Upper lobe of right lung (tissue), 1 donor: ENCODE results near the gene SEC23A. TPM values are rescaled to one million over a fixed set of nuclear protein-coding genes. Genes with fewer than 3 reads are reported as not detected.
A peak's percentile ranks its signal among the peaks of the same experiment; 100 is the strongest.

Experiments
- ATAC-seq: fragments of 200-7000 bp; cut with Tn5 transposase; one replicate; pipeline ENCODE4 v1.9.1; 2020; ENCODE audit warnings: mild to moderate bottlenecking, moderate library complexity
- DNase-seq: peaks from one replicate; pipeline ENCODE4 v3.0.0-alpha.2; 2020
- H3K27ac ChIP-seq: fragments of 200-600 bp; one replicate; pipeline ENCODE4 v1.8.0; 2022
- H3K27me3 ChIP-seq: fragments of 200-600 bp; one replicate; pipeline ENCODE4 v1.8.0; 2022; ENCODE audit warnings: mild to moderate bottlenecking
- H3K36me3 ChIP-seq: fragments of 200-600 bp; one replicate; pipeline ENCODE4 v1.8.0; 2022
- H3K4me1 ChIP-seq: fragments of 200-600 bp; one replicate; pipeline ENCODE4 v1.8.0; 2022
- H3K4me3 ChIP-seq: fragments of 200-600 bp; one replicate; pipeline ENCODE4 v1.8.0; 2022; ENCODE audit warnings: mild to moderate bottlenecking
- H3K9me3 ChIP-seq: fragments of 200-600 bp; one replicate; pipeline ENCODE4 v1.8.0; 2022
- intact Hi-C: fragments of 100-400 bp; cut with DNase I; formaldehyde crosslinking; loops from one replicate; pipeline ENCODE4 v1.11.0; 2022
- total RNA-seq: library from RNA; stranded (reverse); fragmentation: NEBNext Ultra II Directional; extraction: Animal tissue kit (Norgen Biotek cat#: 25700); gene quantifications from one replicate; pipeline ENCODE4 v1.2.1, GENCODE V29; 2021
- TF ChIP-seq, protein P1 (sequence below): fragments of 200-600 bp; IDR thresholded peaks from one replicate; pipeline ENCODE4 v1.8.0; 2022; ENCODE audit warnings: antibody characterized with exemption
- donor health status: DM: no; HTN: yes; CAD: no; lungs with severe emphysema.

The SEC23A gene
- total RNA-seq, 1 donor from 2014 or later = 61.0 TPM

DNA sequence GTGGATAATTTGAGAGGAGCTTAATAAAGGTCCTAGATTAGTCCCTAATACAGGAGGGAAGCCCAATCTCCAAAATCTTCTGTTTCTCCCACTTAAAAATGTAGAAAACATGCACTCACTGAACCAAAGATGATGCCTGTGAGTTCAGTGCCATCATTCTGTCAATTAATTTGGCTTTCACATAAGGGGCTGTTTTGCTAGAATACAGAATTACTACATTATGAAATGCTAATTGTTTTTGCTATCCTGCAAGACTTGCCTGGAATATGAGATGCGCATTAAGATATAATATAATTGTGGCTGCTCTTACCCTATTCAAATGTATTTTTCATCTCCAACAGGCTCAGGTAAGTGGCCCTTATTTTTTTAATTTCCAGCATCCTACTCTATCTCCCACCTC lies 111.7 kb downstream of the SEC23A start:
- H3K27me3 ChIP-seq = no peaks in the 10 kb centered on the region
- no peaks in the 10 kb centered on the region for H3K9me3 ChIP-seq
- DNase-seq (no peak), ATAC-seq (no peak)
- H3K36me3 ChIP-seq = no peaks in the 10 kb centered on the region
- intact Hi-C loops = no loop called here
- TF ChIP-seq, protein P1, sequence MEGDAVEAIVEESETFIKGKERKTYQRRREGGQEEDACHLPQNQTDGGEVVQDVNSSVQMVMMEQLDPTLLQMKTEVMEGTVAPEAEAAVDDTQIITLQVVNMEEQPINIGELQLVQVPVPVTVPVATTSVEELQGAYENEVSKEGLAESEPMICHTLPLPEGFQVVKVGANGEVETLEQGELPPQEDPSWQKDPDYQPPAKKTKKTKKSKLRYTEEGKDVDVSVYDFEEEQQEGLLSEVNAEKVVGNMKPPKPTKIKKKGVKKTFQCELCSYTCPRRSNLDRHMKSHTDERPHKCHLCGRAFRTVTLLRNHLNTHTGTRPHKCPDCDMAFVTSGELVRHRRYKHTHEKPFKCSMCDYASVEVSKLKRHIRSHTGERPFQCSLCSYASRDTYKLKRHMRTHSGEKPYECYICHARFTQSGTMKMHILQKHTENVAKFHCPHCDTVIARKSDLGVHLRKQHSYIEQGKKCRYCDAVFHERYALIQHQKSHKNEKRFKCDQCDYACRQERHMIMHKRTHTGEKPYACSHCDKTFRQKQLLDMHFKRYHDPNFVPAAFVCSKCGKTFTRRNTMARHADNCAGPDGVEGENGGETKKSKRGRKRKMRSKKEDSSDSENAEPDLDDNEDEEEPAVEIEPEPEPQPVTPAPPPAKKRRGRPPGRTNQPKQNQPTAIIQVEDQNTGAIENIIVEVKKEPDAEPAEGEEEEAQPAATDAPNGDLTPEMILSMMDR = no peak
- no peak overlapping the region for H3K27ac ChIP-seq
- no peaks in the 10 kb centered on the region for H3K4me1 ChIP-seq
- no peak overlapping the region for H3K4me3 ChIP-seq

DNA sequence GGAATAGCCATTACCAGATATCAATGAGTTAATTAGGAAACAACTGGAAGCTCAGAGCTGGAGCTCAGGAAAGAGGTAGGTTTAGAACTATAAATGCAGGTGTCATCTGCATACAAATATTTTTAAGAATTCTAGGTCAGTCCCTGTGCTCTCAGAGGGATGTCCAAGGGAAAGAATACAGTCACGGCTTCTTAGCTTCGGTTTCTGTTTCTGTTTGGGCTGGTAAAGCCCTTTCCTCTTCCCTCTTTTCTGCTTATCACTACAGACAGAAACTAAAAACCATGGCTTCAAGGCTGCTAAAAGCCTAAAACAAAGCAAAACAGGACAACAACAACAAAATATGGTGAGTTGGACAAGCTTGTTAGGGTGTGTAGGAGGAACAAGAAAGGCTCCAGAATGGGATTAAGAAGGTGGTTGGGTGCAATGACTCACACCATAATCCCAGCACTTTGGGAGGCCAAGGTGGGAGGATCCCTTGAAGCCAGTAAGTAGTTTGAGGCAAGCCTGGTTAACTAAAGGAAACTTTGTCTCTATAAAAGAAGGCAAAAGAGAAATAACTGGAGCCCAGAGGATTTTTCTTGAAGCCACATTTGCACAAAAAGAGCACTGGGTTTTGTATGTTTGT lies 113.0 kb downstream of the SEC23A start:
- Histone ChIP-seq H3K36me3 (no peaks in the 10 kb centered on the region), H3K27me3 (no peaks in the 10 kb centered on the region), H3K4me3 (peak overlapping the region; percentile 1), H3K4me1 (no peaks in the 10 kb centered on the region), H3K9me3 (no peaks in the 10 kb centered on the region), H3K27ac (no peak overlapping the region)
- intact Hi-C loops = no loop called here
- peak; percentile 39 for ATAC-seq
- DNase-seq = no peak
- TF ChIP-seq, protein P1 = no peak

DNA sequence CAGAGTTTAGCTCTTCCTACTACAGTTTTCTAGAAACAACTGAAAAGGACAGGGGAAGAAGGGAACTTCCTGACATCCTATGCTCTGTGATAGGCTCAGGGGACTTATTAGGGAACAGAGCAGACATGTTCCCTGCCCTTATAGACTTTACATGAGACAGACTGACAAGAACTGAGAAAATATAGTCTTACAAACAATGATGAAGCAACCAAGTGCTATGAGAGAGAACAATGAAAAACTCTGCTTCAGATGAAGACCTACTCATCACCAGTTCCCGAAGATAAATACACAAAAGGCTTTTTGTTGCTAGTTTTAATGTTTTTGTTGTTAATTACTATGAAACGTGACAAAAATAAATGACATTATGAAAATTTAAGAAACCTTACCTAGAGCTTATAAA lies 115.3 kb downstream of the SEC23A start:
- DNase-seq = no peak
- ATAC-seq = no peak
- Histone ChIP-seq H3K36me3 (no peaks in the 10 kb centered on the region), H3K4me3 (no peak overlapping the region), H3K27me3 (no peaks in the 10 kb centered on the region), H3K9me3 (no peaks in the 10 kb centered on the region), H3K27ac (no peak overlapping the region), H3K4me1 (no peaks in the 10 kb centered on the region)
- TF ChIP-seq, protein P1 = no peak
- intact Hi-C loops = no loop called here

DNA sequence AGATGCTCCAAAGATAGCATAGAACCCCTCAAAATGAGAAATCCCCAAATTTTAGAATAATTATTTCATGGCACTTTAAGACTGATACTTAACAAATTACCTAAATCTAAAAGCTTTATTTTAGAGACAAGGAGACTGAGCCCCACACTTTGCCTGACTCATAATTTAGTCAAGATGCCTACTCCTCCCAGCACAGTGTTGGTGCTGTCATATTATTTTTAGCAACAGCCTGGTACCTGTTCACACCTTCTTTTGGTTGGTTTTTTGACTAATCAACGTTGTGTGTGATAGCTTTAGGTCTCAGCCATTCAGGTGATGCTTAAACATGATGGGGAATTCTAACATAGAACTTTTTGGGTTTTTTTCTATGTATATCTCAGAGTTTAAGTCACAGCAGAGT lies 120.2 kb downstream of the SEC23A start:
- intact Hi-C loops = no loop called here
- peaks cover 4% of the 10 kb centered on the region for H3K9me3 ChIP-seq
- ATAC-seq = no peak
- H3K4me3 ChIP-seq = no peak overlapping the region
- TF ChIP-seq, protein P1 = no peak
- no peaks in the 10 kb centered on the region for H3K27me3 ChIP-seq
- no peaks in the 10 kb centered on the region for H3K36me3 ChIP-seq
- DNase-seq = no peak
- H3K4me1 ChIP-seq = no peaks in the 10 kb centered on the region
- no peak overlapping the region for H3K27ac ChIP-seq

DNA sequence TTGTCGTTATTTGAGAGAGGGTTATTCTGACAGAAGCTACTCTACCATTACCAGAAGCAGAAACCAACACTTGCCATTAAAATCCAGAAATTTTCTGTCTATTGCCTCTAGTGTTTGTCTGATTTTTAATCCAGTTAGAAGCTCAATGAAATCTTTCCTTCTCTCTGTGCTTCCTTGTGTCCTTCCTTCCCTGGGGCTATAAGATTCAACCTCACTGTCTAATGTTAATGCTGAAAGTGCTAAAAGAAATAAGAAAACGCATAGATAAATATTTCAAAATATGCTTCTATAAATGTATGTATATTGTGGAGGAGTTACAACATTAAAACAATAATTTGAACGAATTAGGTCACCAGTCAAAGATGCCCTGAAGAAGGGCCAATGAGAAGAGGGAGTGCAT lies 120.8 kb downstream of the SEC23A start:
- no peak for ATAC-seq
- no peak for DNase-seq
- no peak overlapping the region for H3K4me3 ChIP-seq
- H3K9me3 ChIP-seq = peaks cover 6% of the 10 kb centered on the region
- no peak overlapping the region for H3K27ac ChIP-seq
- no peaks in the 10 kb centered on the region for H3K4me1 ChIP-seq
- TF ChIP-seq, protein P1 = no peak
- intact Hi-C loops = no loop called here
- H3K36me3 ChIP-seq = no peaks in the 10 kb centered on the region
- no peaks in the 10 kb centered on the region for H3K27me3 ChIP-seq

Other genes starting within 250 kb of the SEC23A start
- 8.5 TPM for gene GEMIN2, start 11.1 kb upstream of the SEC23A start, total RNA-seq
- gene TRAPPC6B, start 67.1 kb upstream of the SEC23A start, total RNA-seq = 20.3 TPM
- gene PNN, start 72.0 kb upstream of the SEC23A start, total RNA-seq = 39.9 TPM
- gene MIA2, start 130.7 kb upstream of the SEC23A start, total RNA-seq = 33.8 TPM